A549 (cell line): ENCODE measurements around the gene ZNF502. TPM values are rescaled to one million over a fixed set of nuclear protein-coding genes. Genes with fewer than 3 reads are reported as not detected.
A peak's percentile ranks its signal among the peaks of the same experiment; 100 is the strongest.

Source experiments
- ATAC-seq, 2 experiments: fragments of 200-7000 bp in 1 of 2; fragments of >200 bp in 1 of 2; cut with Nextera tagmentation in 1 of 2; cut with Tn5 transposase in 1 of 2; 3 replicates each; pipeline versions ENCODE4 v1.8.0 to v1.9.1; 2018 to 2020; ENCODE audit warnings: mild to moderate bottlenecking in 1 of 2, moderate library complexity in 1 of 2
- CTCF ChIA-PET: fragments of 300-600 bp; sonication (Branson Sonifier 250); formaldehyde crosslinking; extraction: SDS; loops from one replicate; lab custom pipeline; 2021; ENCODE audit warnings: antibody characterized with exemption, inconsistent platforms; lab: Yijun Ruan, JAX
- POLR2A ChIA-PET: fragments of 350-600 bp; formaldehyde crosslinking; extraction: SDS; loops from one replicate; lab custom pipeline; 2021; ENCODE audit warnings: antibody characterized with exemption, inconsistent platforms; lab: Yijun Ruan, JAX
- DNase-seq, 2 experiments: peaks; one replicate each; pipeline versions ENCODE4 v3.0.0 to v3.0.0-alpha.2; 2011 to 2016; ENCODE audit warnings: low read depth in 1 of 2, low spot score in 1 of 2
- FAIRE-seq: peaks from 2 replicates; lab custom pipeline; 2011; peaks lifted over from hg19 to GRCh38; lab: Jason Lieb, UNC
- H3K27ac ChIP-seq, 2 experiments: fragments of >200 bp; sonication (Bioruptor Twin); formaldehyde crosslinking; 3 replicates each; pipeline ENCODE4 v1.5.1; 2016 to 2017
- H3K4me1 ChIP-seq: fragments of >200 bp; sonication (Bioruptor Twin); formaldehyde crosslinking; 3 replicates; pipeline ENCODE4 v1.6.1; 2016
- H3K4me2 ChIP-seq: fragments of >200 bp; sonication (Bioruptor Twin); formaldehyde crosslinking; 3 replicates; pipeline ENCODE4 v1.6.1; 2016
- H3K4me3 ChIP-seq: fragments of >200 bp; sonication (Bioruptor Twin); formaldehyde crosslinking; 3 replicates; pipeline ENCODE4 v1.5.1; 2016
- H3K9me3 ChIP-seq: fragments of >200 bp; sonication (Bioruptor Twin); formaldehyde crosslinking; 3 replicates; pipeline ENCODE4 v1.6.1; 2016
- CBX2 ChIP-seq: fragments of 200-600 bp; sonication (generic); IDR thresholded peaks from 2 replicates; pipeline ENCODE4 v1.6.1; 2016; ENCODE audit warnings: low read depth, mild to moderate bottlenecking, borderline replicate concordance
- CBX8 ChIP-seq: fragments of 200-600 bp; sonication (generic); IDR thresholded peaks from 2 replicates; pipeline ENCODE4 v1.6.1; 2016
- CHD2 ChIP-seq: fragments of 150-350 bp; IDR thresholded peaks from 2 replicates; pipeline ENCODE4 v1.6.1; 2014; ENCODE audit warnings: low read length; ENCODE audit not compliant: partially characterized antibody
- CHD4 ChIP-seq: fragments of 200-600 bp; sonication (generic); IDR thresholded peaks from 2 replicates; pipeline ENCODE4 v1.6.1; 2016; ENCODE audit warnings: antibody characterized with exemption, mild to moderate bottlenecking, borderline replicate concordance
- EHF ChIP-seq: fragments of 250-450 bp; sonication (Bioruptor Pico); IDR thresholded peaks from 2 replicates; pipeline ENCODE4 v1.5.0; 2020; ENCODE audit warnings: mild to moderate bottlenecking
- FOSL2 ChIP-seq, 2 experiments: fragments of 450-650 bp in 1 of 2; fragments of >200 bp in 1 of 2; sonication (Bioruptor Twin) in 1 of 2; formaldehyde crosslinking; IDR thresholded peaks; 2 replicates each; pipeline versions ENCODE4 v1.5.0 to v1.6.1; 2016 to 2020; ENCODE audit warnings: mild to moderate bottlenecking in 1 of 2, moderate library complexity in 1 of 2
- GATA3 ChIP-seq: IDR thresholded peaks from 2 replicates; pipeline ENCODE4 v1.6.1; 2012; ENCODE audit warnings: borderline replicate concordance
- JUNB ChIP-seq: fragments of >200 bp; sonication (Bioruptor Twin); formaldehyde crosslinking; IDR thresholded peaks from 2 replicates; pipeline ENCODE4 v1.6.1; 2016
- KDM1A ChIP-seq: fragments of 200-600 bp; sonication (generic); IDR thresholded peaks from 2 replicates; pipeline ENCODE4 v1.6.1; 2016; ENCODE audit warnings: low read depth, mild to moderate bottlenecking
- KDM5A ChIP-seq: fragments of 200-600 bp; sonication (generic); IDR thresholded peaks from 2 replicates; pipeline ENCODE4 v1.6.1; 2016; ENCODE audit warnings: antibody characterized with exemption, mild to moderate bottlenecking
- MAFK ChIP-seq: fragments of 450-650 bp; IDR thresholded peaks from 2 replicates; pipeline ENCODE4 v1.6.1; 2014; ENCODE audit not compliant: partially characterized antibody
- NFE2L2 ChIP-seq: fragments of 150-350 bp; conservative IDR thresholded peaks from 2 replicates; pipeline ENCODE4 v1.6.1; 2014; ENCODE audit warnings: low read length
- NR3C1 ChIP-seq: fragments of >200 bp; sonication (Bioruptor Twin); formaldehyde crosslinking; IDR thresholded peaks from 3 replicates; pipeline ENCODE4 v1.6.1; 2017
- PBX3 ChIP-seq: IDR thresholded peaks from 2 replicates; pipeline ENCODE4 v1.6.1; 2012
- POLR2AphosphoS2 ChIP-seq: conservative IDR thresholded peaks from 2 replicates; pipeline ENCODE4 v1.6.1; 2012; ENCODE audit warnings: low read length, improper control_type of control experiment, inconsistent platforms
- REST ChIP-seq: fragments of 200-600 bp; sonication (generic); IDR thresholded peaks from 2 replicates; pipeline ENCODE4 v1.6.1; 2016; ENCODE audit warnings: antibody characterized with exemption, mild to moderate bottlenecking, moderate library complexity
- SREBF2 ChIP-seq: fragments of 450-650 bp; IDR thresholded peaks from 2 replicates; pipeline ENCODE4 v1.6.1; 2014; ENCODE audit warnings: mild to moderate bottlenecking, moderate library complexity
- TP53 ChIP-seq: fragments of 250-450 bp; sonication (Bioruptor Pico); IDR thresholded peaks from 2 replicates; pipeline ENCODE4 v1.5.0; 2021; ENCODE audit warnings: mild to moderate bottlenecking, moderate library complexity
- ZNF302 ChIP-seq: fragments of 250-450 bp; sonication (Bioruptor Pico); IDR thresholded peaks from 2 replicates; pipeline ENCODE4 v1.9.0; 2021; ENCODE audit warnings: inconsistent platforms, mild to moderate bottlenecking, moderate library complexity
- WGBS: methylation state at CpG from one replicate; pipeline ENCODE4 v1.1.6; 2017; ENCODE audit errors: missing lambda C conversion rate; 5-methylcytosine and 5-hydroxymethylcytosine counted together
- polyA plus RNA-seq, 4 experiments: library from polyadenylated mRNA; depleted of rRNA in 3 of 4; stranded (reverse); fragments of >200 nt; fragmentation: RNase III in 1 of 4; extraction: RNeasy Plus Mini Kit Qiagen cat#74134 plus additional on column Dnase treatment in 1 of 4; gene quantifications; 2 replicates in 3 of 4; 3 replicates in 1 of 4; pipeline ENCODE4 v1.2.3, GENCODE V29; 2011 to 2017
- TF ChIP-seq, protein P1 (sequence below): IDR thresholded peaks from 2 replicates; pipeline ENCODE4 v1.6.1; 2012; ENCODE audit warnings: low read depth, borderline replicate concordance
- TF ChIP-seq, protein P2 (sequence below): fragments of 250-450 bp; sonication (Bioruptor Pico); IDR thresholded peaks from 2 replicates; pipeline ENCODE4 v1.5.0; 2021; ENCODE audit warnings: mild to moderate bottlenecking, moderate library complexity, borderline replicate concordance

Gene ZNF502
- polyA plus RNA-seq, 2 of the 4 experiments (the other 2 are of a cell fraction), result 1.5 to 3.3 TPM

DNA sequence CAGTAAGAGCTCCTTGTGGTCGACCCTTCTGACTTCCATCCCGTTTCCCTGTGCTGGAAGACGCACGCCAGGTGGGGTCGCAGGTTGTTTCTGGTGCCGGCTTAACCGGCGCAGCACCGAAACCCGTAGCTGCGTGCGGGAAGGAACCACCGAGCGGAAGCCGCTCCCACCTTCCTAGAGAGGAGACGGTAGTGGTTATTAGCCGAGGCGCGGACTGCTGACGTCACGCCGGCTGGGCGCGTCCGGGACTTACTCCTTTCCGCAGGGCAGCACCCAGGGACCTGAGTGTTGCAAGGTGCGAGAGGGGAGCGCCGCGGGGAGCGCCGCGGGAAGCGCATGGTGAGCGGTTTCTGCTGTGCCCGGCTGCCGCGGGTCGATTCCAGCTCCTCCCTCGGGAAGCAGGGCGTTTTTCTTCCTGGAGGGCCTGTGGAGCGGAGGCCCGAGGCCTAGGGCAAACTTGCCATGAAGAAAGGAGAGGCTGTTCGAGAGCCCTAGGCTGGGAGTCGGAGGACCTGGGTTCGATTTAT is 17.0 kb downstream of the ZNF502 start, which contains the start of gene ZNF501:
Gene ZNF501, plus strand, starts transcription at position 252 of the 527 bp plus-strand sequence. CDS start 4,787 bp downstream, outside the sequence.
- ChIA-PET POLR2A (no interaction called here), CTCF (no interaction called here)
- DNase-seq (no peak), FAIRE-seq (no peak), ATAC-seq (no peak)
- Histone ChIP-seq H3K27ac (no peak within 1 kb of the TSS), H3K9me3 (peaks cover 56% of the 10 kb centered on the region), H3K4me2 (no peak within 1 kb of the TSS), H3K4me1 (no peaks in the 10 kb centered on the region), H3K4me3 (no peak within 1 kb of the TSS)
- no peak for TF ChIP-seq ZNF302 (CRISPR knock-in tag)
- TF ChIP-seq NR3C1, result no peak
- 62% methylated on average over 24 of the region's 46 CpGs for WGBS

GRCh38 chr3:44734646-44735168 is 22.2 kb downstream of the ZNF502 start:
- TF ChIP-seq REST, result no peak
- TF ChIP-seq CHD4, result no peak
- no peak for TF ChIP-seq SREBF2
- no peak for TF ChIP-seq EHF (CRISPR knock-in tag)
- TF ChIP-seq JUNB, result no peak
- TF ChIP-seq, protein P1, sequence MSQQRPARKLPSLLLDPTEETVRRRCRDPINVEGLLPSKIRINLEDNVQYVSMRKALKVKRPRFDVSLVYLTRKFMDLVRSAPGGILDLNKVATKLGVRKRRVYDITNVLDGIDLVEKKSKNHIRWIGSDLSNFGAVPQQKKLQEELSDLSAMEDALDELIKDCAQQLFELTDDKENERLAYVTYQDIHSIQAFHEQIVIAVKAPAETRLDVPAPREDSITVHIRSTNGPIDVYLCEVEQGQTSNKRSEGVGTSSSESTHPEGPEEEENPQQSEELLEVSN, result no peak
- no peak for TF ChIP-seq CBX8
- no peak for TF ChIP-seq POLR2AphosphoS2
- no peak for TF ChIP-seq PBX3
- TF ChIP-seq, all 56 proteins: peak for 0
- Histone ChIP-seq H3K9me3 (peaks cover 52% of the 10 kb centered on the region), H3K4me1 (no peaks in the 10 kb centered on the region), H3K27ac (no peak overlapping the region), H3K4me2 (no peak overlapping the region), H3K4me3 (no peak overlapping the region)
- no peak for FAIRE-seq
- no peak for ATAC-seq
- ChIA-PET CTCF (no interaction called here), POLR2A (no interaction called here)
- WGBS, result 37% methylated on average over 3 of the region's 3 CpGs
- DNase-seq, result no peak

GRCh38 chr3:44761101-44761423 is 48.6 kb downstream of the ZNF502 start:
- POLR2A ChIA-PET, result interaction anchor here (1.1 to 1.5 kb wide), 4 partner anchors 48 to 423 kb away, joined by 5 to 8 read pairs (median 6); partner anchors contain the start of genes EXOSC7, TCAIM, ZDHHC3 and ZNF502
- no peak for FAIRE-seq
- CTCF ChIA-PET, result interaction anchor here (0.6 to 1.3 kb wide), 2 partner anchors 112 to 1497 kb away, joined by 3 read pairs; no protein-coding TSS in a partner anchor
- Histone ChIP-seq H3K4me1 (no peaks in the 10 kb centered on the region), H3K9me3 (peaks cover 48% of the 10 kb centered on the region), H3K4me3 (peak overlapping the region; percentile 82), H3K27ac (peak overlapping the region; percentile 90 to 95), H3K4me2 (peak overlapping the region; percentile 66)
- WGBS, result 5% methylated on average over 15 of the region's 15 CpGs
- DNase-seq, result peak; percentile 5 to 6
- ATAC-seq, result peak; percentile 16 to 24; a peak in 4 of 6 replicates
- TF ChIP-seq EHF (CRISPR knock-in tag), result no peak
- no peak for TF ChIP-seq CHD2
- no peak for TF ChIP-seq TP53 (CRISPR knock-in tag)
- TF ChIP-seq, protein P2, sequence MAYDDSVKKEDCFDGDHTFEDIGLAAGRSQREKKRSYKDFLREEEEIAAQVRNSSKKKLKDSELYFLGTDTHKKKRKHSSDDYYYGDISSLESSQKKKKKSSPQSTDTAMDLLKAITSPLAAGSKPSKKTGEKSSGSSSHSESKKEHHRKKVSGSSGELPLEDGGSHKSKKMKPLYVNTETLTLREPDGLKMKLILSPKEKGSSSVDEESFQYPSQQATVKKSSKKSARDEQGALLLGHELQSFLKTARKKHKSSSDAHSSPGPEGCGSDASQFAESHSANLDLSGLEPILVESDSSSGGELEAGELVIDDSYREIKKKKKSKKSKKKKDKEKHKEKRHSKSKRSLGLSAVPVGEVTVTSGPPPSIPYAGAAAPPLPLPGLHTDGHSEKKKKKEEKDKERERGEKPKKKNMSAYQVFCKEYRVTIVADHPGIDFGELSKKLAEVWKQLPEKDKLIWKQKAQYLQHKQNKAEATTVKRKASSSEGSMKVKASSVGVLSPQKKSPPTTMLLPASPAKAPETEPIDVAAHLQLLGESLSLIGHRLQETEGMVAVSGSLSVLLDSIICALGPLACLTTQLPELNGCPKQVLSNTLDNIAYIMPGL (CRISPR knock-in tag), result no peak
- TF ChIP-seq KDM5A, result no peak
- TF ChIP-seq GATA3, result no peak; the same call in 1 of the 2 replicates
- no peak for TF ChIP-seq NFE2L2
- TF ChIP-seq MAFK, result no peak
- no peak for TF ChIP-seq CBX2
- no peak for TF ChIP-seq KDM1A
- no peak for TF ChIP-seq REST
- TF ChIP-seq FOSL2 (IDR thresholded peaks at IDR 0.05), result no peak
- TF ChIP-seq FOSL2 (CRISPR knock-in tag; IDR thresholded peaks at IDR 0.05), result no peak
- TF ChIP-seq SREBF2, result no peak
